K562 (cell line): ENCODE results near the gene POLR3GL. TPM values are rescaled to one million over a fixed set of nuclear protein-coding genes. Genes with fewer than 3 reads are reported as not detected.

ENCODE experiments used
- CCNT2 ChIP-seq: IDR thresholded peaks from 2 replicates; pipeline ENCODE4 v1.6.1; 2011; ENCODE audit warnings: borderline replicate concordance, low read depth, mild to moderate bottlenecking, moderate library complexity, mixed read lengths, low read length; ENCODE audit not compliant: insufficient read length; ENCODE audit errors: extremely low read depth
- FIP1L1 ChIP-seq: fragments of 200-400 bp; formaldehyde crosslinking; IDR thresholded peaks from 2 replicates; pipeline ENCODE4 v1.6.1; 2018; ENCODE audit warnings: mild to moderate bottlenecking, low read depth, low read length; ENCODE audit not compliant: poor library complexity, severe bottlenecking
- FOXP1 ChIP-seq: sonication (generic); formaldehyde crosslinking; IDR thresholded peaks from 2 replicates; pipeline ENCODE4 v1.8.0; 2022; ENCODE audit warnings: mild to moderate bottlenecking, missing genetic modification reagents
- GTF2F1 ChIP-seq: IDR thresholded peaks from 2 replicates; pipeline ENCODE4 v1.6.1; 2011; ENCODE audit warnings: low read depth, low read length, improper control_type of control experiment
- MLLT1 ChIP-seq, 2 experiments: fragments of 450-650 bp; IDR thresholded peaks; 2 replicates each; pipeline ENCODE4 v1.6.1; 2016
- POLR3G ChIP-seq: IDR thresholded peaks from 2 replicates; pipeline ENCODE4 v1.6.1; 2011; ENCODE audit not compliant: insufficient read length, insufficient replicate concordance; ENCODE audit errors: extremely low read depth
- SOX6 ChIP-seq: fragments of 450-650 bp; IDR thresholded peaks from 2 replicates; pipeline ENCODE4 v1.6.1; 2014; ENCODE audit warnings: mild to moderate bottlenecking
- TSHZ1 ChIP-seq: fragments of 250-450 bp; sonication (Bioruptor Pico); IDR thresholded peaks from 2 replicates; pipeline ENCODE4 v1.4.0; 2020; ENCODE audit warnings: mild to moderate bottlenecking, moderate library complexity
- ZNF23 ChIP-seq: fragments of 250-450 bp; sonication (Bioruptor Pico); IDR thresholded peaks from 2 replicates; pipeline ENCODE4 v1.4.0; 2020; ENCODE audit warnings: mild to moderate bottlenecking
- polyA plus RNA-seq, 8 experiments: library from polyadenylated mRNA; depleted of rRNA in 4 of 8; stranded (reverse) in 5 of 8; unstranded in 3 of 8; fragments of >200 nt; fragmentation: Nextera tagmentation in 2 of 8; fragmentation: Illumina TruSeq in 1 of 8; extraction: Ambion mirVana in 2 of 8; extraction: Trizol in 1 of 8; gene quantifications; 2 replicates each; pipeline versions ENCODE4 v1.2.1 to v1.2.3, GENCODE V29; 2011 to 2014; ENCODE audit warnings: inconsistent platforms in 1 of 8, missing spikeins in 1 of 8
- total RNA-seq, 7 experiments: library from RNA; depleted of rRNA in 6 of 7; stranded (reverse); fragments of >200 nt in 6 of 7; fragmentation: Illumina TruSeq in 2 of 7; extraction: Trizol in 2 of 7; gene quantifications; 2 replicates each; pipeline versions ENCODE4 v1.2.1 to v1.2.3, GENCODE V29; 2011 to 2021; ENCODE audit warnings: low replicate concordance in 1 of 7
- TF ChIP-seq, protein P1 (sequence below): fragments of 450-650 bp; IDR thresholded peaks from 2 replicates; pipeline ENCODE4 v1.7.0; 2016; ENCODE audit warnings: borderline replicate concordance
- TF ChIP-seq, protein P2 (sequence below): fragments of 250-450 bp; sonication (Bioruptor Pico); IDR thresholded peaks from 2 replicates; pipeline ENCODE4 v1.4.0; 2020
- TF ChIP-seq, protein P3 (sequence below): IDR thresholded peaks from 2 replicates; pipeline ENCODE4 v1.6.1; 2011; ENCODE audit warnings: borderline replicate concordance, low read depth, mild to moderate bottlenecking, moderate library complexity, low read length; ENCODE audit not compliant: insufficient read depth, poor library complexity, severe bottlenecking

Gene POLR3GL
- total and polyA plus RNA-seq, 9 of the 15 experiments (the other 6 are each of a cell fraction or from before 2014, with no cell fraction given) = 14.6 to 48.4 (median 38.2) TPM

DNA sequence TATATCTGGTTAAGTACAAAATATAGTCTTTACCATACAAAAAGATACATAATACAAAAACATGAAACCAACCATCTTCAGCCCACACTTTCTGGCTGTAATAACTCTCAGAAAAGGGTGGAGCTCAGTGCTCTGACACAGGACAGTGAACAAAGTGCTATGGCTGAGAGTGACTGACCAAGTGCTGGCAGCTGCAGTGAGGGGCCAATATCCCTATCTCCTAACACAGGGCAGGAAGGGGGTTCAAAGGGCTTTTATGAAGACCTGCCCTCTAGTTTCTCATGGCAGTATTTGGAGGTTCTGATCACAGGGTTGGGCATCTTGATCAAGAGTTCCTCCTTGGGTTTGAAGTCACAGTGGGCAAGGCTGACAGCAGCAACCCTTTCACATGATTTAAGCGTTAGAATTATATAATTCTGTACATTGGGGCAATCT lies 28.0 kb downstream of the POLR3GL start (continued):
- TF ChIP-seq TSHZ1 (CRISPR knock-in tag) (no peak), SOX6 (no peak), GTF2F1 (no peak), FOXP1 (CRISPR knock-in tag) (no peak), FIP1L1 (no peak), POLR3G (no peak), ZNF23 (CRISPR knock-in tag) (no peak), CCNT2 (no peak), MLLT1 (IDR thresholded peaks at IDR 0.05) (peak; percentile 62 to 68; a peak in 3 of 4 replicates)
- TF ChIP-seq, protein P1, sequence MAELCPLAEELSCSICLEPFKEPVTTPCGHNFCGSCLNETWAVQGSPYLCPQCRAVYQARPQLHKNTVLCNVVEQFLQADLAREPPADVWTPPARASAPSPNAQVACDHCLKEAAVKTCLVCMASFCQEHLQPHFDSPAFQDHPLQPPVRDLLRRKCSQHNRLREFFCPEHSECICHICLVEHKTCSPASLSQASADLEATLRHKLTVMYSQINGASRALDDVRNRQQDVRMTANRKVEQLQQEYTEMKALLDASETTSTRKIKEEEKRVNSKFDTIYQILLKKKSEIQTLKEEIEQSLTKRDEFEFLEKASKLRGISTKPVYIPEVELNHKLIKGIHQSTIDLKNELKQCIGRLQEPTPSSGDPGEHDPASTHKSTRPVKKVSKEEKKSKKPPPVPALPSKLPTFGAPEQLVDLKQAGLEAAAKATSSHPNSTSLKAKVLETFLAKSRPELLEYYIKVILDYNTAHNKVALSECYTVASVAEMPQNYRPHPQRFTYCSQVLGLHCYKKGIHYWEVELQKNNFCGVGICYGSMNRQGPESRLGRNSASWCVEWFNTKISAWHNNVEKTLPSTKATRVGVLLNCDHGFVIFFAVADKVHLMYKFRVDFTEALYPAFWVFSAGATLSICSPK = no peak
- TF ChIP-seq, protein P2, sequence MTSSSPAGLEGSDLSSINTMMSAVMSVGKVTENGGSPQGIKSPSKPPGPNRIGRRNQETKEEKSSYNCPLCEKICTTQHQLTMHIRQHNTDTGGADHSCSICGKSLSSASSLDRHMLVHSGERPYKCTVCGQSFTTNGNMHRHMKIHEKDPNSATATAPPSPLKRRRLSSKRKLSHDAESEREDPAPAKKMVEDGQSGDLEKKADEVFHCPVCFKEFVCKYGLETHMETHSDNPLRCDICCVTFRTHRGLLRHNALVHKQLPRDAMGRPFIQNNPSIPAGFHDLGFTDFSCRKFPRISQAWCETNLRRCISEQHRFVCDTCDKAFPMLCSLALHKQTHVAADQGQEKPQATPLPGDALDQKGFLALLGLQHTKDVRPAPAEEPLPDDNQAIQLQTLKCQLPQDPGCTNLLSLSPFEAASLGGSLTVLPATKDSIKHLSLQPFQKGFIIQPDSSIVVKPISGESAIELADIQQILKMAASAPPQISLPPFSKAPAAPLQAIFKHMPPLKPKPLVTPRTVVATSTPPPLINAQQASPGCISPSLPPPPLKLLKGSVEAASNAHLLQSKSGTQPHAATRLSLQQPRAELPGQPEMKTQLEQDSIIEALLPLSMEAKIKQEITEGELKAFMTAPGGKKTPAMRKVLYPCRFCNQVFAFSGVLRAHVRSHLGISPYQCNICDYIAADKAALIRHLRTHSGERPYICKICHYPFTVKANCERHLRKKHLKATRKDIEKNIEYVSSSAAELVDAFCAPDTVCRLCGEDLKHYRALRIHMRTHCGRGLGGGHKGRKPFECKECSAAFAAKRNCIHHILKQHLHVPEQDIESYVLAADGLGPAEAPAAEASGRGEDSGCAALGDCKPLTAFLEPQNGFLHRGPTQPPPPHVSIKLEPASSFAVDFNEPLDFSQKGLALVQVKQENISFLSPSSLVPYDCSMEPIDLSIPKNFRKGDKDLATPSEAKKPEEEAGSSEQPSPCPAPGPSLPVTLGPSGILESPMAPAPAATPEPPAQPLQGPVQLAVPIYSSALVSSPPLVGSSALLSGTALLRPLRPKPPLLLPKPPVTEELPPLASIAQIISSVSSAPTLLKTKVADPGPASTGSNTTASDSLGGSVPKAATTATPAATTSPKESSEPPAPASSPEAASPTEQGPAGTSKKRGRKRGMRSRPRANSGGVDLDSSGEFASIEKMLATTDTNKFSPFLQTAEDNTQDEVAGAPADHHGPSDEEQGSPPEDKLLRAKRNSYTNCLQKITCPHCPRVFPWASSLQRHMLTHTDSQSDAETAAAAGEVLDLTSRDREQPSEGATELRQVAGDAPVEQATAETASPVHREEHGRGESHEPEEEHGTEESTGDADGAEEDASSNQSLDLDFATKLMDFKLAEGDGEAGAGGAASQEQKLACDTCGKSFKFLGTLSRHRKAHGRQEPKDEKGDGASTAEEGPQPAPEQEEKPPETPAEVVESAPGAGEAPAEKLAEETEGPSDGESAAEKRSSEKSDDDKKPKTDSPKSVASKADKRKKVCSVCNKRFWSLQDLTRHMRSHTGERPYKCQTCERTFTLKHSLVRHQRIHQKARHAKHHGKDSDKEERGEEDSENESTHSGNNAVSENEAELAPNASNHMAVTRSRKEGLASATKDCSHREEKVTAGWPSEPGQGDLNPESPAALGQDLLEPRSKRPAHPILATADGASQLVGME (CRISPR knock-in tag) = no peak
- TF ChIP-seq, protein P3, sequence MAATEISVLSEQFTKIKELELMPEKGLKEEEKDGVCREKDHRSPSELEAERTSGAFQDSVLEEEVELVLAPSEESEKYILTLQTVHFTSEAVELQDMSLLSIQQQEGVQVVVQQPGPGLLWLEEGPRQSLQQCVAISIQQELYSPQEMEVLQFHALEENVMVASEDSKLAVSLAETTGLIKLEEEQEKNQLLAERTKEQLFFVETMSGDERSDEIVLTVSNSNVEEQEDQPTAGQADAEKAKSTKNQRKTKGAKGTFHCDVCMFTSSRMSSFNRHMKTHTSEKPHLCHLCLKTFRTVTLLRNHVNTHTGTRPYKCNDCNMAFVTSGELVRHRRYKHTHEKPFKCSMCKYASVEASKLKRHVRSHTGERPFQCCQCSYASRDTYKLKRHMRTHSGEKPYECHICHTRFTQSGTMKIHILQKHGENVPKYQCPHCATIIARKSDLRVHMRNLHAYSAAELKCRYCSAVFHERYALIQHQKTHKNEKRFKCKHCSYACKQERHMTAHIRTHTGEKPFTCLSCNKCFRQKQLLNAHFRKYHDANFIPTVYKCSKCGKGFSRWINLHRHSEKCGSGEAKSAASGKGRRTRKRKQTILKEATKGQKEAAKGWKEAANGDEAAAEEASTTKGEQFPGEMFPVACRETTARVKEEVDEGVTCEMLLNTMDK = no peak
